Hippocampal formation (tissue), 2 donors: ENCODE measurements around the gene TSPAN2.

Experiments
- DNase-seq, 2 donors: peaks; one replicate each; lab custom pipeline; 2025; lab: John Stamatoyannopoulos, UW

TSPAN2 gene

DNA sequence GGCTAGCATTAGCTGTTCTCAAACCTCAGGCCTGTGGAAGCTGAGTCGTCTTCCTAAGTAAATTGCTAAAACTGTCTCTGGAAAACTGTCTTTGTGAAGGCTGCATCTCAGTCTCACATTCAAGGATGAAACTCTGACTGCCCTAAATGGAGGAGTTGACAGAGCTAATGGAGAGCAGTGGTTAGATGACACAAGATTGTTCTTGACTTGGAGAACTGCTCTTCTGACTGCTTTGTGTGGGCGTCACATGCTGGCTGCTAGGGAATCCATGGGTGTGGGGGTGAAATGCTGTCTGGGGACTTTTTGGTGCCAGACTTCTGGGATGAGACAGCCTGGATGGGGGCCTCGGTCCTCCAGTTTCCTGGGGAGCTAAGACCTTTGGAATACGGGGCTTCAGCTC, 24.5 kb upstream of the TSPAN2 start:
- DNase-seq = no peak

GRCh38 chr1:115112496-115113375, 23.4 kb upstream of the TSPAN2 start:
- DNase-seq = no peak

DNA sequence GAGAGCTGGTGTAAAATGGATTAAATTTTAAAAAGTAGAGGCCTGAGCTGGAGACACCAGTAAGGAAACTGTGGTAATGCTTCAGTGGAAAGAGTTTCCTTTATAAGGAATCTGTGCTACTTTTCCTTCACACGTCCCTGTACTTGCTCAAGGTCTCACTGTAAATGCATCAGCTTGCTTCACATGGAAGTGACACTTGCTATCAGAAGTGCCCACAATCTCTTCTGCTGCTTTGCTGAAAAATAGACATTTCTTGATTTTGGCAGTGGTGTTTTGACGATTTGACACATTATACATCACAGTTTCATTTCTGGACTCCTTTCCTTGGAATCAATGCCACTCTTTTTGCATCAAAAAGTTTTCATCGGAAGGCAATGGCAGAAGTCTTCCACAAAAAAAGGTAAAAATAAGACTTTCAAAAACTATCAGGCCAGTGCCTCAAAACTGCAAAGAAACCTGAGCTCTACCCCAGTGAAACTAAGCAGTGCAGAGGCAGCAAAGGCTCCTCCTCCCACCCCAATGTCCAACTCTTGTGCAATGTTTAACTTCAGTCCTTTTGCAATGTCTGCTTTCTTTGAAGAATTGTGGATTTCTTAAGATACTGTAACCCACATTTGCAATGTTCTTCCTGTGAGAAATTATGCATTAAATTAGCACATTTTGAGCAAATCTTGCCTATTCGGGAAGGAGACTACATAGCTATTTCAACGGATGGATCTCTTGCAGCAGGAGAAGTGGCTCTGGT, 18.4 kb upstream of the TSPAN2 start:
- DNase-seq = no peak

GRCh38 chr1:115105831-115106230, 16.5 kb upstream of the TSPAN2 start:
- DNase-seq = no peak

GRCh38 chr1:115099693-115100050, 10.4 kb upstream of the TSPAN2 start:
- no peak for DNase-seq

GRCh38 chr1:115098979-115099692, 9.8 kb upstream of the TSPAN2 start:
- no peak for DNase-seq

DNA sequence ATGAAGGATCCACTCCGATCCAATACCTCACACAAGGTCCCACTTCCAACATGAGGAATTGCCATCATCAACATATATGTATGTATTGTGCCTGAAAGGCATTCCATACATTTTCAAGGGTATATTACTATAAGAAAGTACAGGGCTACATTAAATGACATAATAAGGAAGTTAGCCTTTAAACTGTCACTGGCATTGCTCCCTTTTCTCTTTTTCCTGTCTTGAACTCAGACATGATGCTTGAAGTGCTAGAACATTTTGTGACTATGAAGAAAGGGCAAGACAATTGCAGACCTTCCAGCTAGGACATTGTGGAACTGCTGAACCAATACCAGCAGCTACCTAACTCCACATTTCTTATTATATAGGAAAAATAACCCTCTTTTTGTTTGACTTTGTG, 2.9 kb upstream of the TSPAN2 start:
- no peak for DNase-seq

DNA sequence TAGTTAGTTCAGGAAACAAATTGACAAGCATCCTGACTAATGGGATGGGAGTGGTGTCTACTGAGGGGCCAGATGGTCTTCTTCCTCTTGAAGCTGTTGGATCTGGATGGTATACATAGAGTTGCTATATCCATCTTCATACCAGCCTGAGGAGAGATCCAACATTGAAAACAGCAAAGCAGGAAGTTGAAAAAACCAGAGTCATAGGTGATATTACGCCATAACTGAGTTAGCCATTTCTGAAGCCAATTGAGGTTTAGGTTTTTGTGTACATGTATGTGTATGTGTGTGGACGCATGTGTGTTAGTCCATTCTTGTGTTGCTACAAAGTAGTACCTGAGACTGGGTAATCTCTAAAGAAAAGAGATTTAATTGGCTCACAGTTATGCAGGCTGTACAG, 2.3 kb upstream of the TSPAN2 start:
- no peak for DNase-seq

DNA sequence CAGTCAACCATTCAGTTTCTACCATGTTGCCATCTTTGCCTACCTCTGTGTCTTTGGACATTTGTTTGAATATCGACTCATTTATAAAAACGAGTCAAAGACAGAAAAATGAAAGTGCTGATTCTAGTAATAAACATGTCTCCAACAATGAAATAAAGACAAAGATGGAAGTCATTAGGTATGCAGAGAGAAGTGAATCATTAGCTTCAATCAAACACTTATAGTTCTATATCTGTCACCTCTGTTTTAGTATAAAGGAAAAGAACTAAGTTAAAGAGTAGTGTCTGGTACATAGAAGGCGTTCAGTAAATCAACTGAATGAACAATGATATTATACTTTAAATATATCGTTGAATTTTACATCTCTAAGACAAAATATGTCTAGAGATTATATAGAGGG, 1.7 kb upstream of the TSPAN2 start:
- no peak for DNase-seq

DNA sequence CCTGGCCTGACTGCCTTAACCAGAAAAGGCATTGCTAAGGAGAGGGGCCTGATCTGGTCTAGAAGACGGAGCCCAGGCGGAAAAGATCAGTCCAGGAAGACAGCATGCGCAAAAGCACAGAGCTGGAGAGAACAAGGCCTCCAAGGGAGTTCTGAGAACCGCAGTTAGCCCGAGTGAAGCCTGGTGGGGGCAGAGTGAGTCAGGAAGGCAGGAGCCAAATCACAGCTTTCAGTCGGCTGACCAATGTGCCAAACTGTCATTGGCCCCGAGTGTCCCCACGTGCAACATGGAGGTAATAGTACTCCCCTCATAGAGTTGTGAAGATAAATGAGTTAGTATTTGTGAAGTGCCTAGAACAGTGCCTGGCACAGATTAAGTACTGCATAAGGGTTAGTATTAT, 1.2 kb upstream of the TSPAN2 start:
- DNase-seq = no peak

- no peak for DNase-seq
These were observed 835 bp upstream of the TSPAN2 start for GRCh38 chr1:115090186-115090490.

GRCh38 chr1:115088871-115089419, 358 bp downstream of the TSPAN2 start:
- no peak for DNase-seq

GRCh38 chr1:115088115-115088778, 1.1 kb downstream of the TSPAN2 start:
- DNase-seq = no peak

- DNase-seq = no peak
These were observed 3.0 kb downstream of the TSPAN2 start for GRCh38 chr1:115086176-115086830.

DNA sequence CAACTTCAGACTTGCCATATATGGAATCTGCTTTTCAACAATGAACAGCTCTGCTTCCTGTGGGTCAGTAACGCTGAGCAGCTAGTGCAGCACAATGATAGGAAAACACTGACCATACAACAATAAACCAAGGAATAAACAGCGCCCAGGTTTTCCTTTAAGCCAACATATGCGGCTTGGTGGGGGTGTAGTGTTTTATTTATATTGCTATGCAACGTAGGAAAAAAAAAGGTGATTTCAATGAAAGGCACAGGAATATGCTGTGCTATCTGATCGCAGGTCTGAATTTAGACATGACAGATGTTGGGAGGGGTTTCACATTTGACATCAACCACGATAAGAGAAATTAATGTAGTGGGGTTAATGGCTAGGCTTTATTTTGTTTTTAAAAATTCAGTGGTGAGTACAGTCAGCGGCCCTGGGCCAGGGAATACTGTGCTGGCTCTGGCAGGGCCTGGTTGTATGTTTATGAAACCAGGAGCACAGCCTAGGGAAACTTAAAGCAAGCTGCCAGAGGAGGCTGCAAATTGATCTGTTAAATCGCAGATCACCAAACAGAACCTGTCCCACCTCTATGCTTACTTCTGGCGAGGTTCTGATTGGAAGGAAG, 4.3 kb downstream of the TSPAN2 start:
- no peak for DNase-seq

- DNase-seq = no peak
These were observed 6.4 kb downstream of the TSPAN2 start for GRCh38 chr1:115082949-115083348.

- no peak for DNase-seq
These were observed 10.6 kb downstream of the TSPAN2 start for GRCh38 chr1:115078708-115079107.

- no peak for DNase-seq
These were observed 11.3 kb downstream of the TSPAN2 start for GRCh38 chr1:115077984-115078330.

DNA sequence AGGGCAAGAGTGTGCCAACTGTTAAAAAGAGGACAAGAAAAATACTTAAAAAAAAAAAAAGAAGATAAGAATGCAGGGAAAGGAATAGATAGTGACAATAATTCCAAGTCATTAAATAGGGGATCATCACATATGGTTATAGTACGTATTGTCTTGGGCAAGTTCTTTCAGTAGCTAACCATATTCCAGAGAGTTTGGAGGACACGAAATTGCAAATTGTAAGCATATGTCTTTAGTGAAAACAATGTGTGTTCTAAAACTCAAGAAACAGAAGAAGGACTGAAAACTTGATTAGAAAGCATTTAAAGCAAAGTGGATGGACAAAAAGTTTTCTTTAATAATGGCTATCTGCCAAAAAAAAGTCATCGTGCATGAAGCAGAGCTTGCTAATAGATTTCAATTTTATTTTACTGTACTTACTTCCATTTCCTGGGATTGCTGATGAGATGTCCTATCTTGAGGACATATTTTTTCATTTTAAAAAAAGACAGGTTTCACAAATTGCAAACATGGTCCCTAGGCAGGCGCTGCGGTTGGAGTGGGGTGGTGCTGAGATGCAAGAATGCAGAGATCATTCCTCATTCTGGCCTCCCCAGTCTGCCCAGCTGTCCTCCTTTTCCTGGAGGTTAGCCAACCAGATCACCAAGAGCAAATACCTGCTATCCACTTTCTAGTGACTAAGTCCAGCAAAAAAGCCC, 11.9 kb downstream of the TSPAN2 start:
- DNase-seq = no peak

- no peak for DNase-seq
These were observed 12.9 kb downstream of the TSPAN2 start for GRCh38 chr1:115076384-115076915.
